Mesenchymal stem cell (in vitro differentiated cells and primary cell): ENCODE results near the gene CCDC68.

ENCODE experiments used
- DNase-seq: peaks from one replicate; pipeline ENCODE4 v3.0.0-alpha.2; 2013
- H2AFZ ChIP-seq: one replicate; pipeline ENCODE4 v1.6.1; 2013; ENCODE audit warnings: low read depth, mild to moderate bottlenecking, control low read depth, inconsistent platforms, low read length, moderate library complexity
- H2AK5ac ChIP-seq: 2 replicates; pipeline ENCODE4 v1.6.1; 2013; ENCODE audit warnings: low read length, moderate library complexity, mild to moderate bottlenecking, inconsistent platforms; ENCODE audit not compliant: severe bottlenecking
- H2BK120ac ChIP-seq: one replicate; pipeline ENCODE4 v1.6.1; 2013; ENCODE audit warnings: low read depth, mild to moderate bottlenecking, inconsistent platforms, low read length, moderate library complexity
- H2BK12ac ChIP-seq, 2 experiments: one replicate each; pipeline ENCODE4 v1.6.1; 2013; ENCODE audit warnings: inconsistent platforms in 2 of 2, low read length in 2 of 2, mild to moderate bottlenecking in 2 of 2, moderate library complexity in 2 of 2, control low read depth in 1 of 2
- H2BK15ac ChIP-seq: one replicate; pipeline ENCODE4 v1.6.1; 2013; ENCODE audit warnings: mild to moderate bottlenecking, low read depth, inconsistent platforms; ENCODE audit not compliant: poor library complexity, severe bottlenecking
- H2BK5ac ChIP-seq: 2 replicates; pipeline ENCODE4 v1.6.1; 2013; ENCODE audit warnings: low read depth, mild to moderate bottlenecking, low read length, control low read depth, inconsistent platforms; ENCODE audit not compliant: poor library complexity, severe bottlenecking
- H3K14ac ChIP-seq, 2 experiments: one replicate each; pipeline ENCODE4 v1.6.1; 2013; ENCODE audit warnings: inconsistent platforms in 2 of 2, low read length in 2 of 2, control low read depth in 1 of 2, mild to moderate bottlenecking in 1 of 2, moderate library complexity in 1 of 2
- H3K18ac ChIP-seq, 2 experiments: one replicate each; pipeline ENCODE4 v1.6.1; 2013; ENCODE audit warnings: inconsistent platforms in 2 of 2, low read length in 2 of 2, control low read depth in 1 of 2, low read depth in 1 of 2, mild to moderate bottlenecking in 1 of 2
- H3K23ac ChIP-seq, 2 experiments: one replicate each; pipeline ENCODE4 v1.6.1; 2013; ENCODE audit warnings: inconsistent platforms in 2 of 2, low read length in 2 of 2, mild to moderate bottlenecking in 2 of 2, moderate library complexity in 2 of 2, control low read depth in 1 of 2
- H3K27ac ChIP-seq: 2 replicates; pipeline ENCODE4 v1.5.1; 2013; ENCODE audit warnings: mild to moderate bottlenecking, moderate library complexity, low read length, control low read depth, inconsistent platforms; ENCODE audit not compliant: poor library complexity, severe bottlenecking
- H3K27me3 ChIP-seq, 2 experiments: 2 replicates each; pipeline versions ENCODE4 v1.6.1 to v1.7.0; 2013; ENCODE audit warnings: low read length in 2 of 2, mild to moderate bottlenecking in 2 of 2, moderate library complexity in 2 of 2, control low read depth in 1 of 2, inconsistent platforms in 1 of 2; ENCODE audit not compliant: control insufficient read depth in 1 of 2, insufficient read depth in 1 of 2
- H3K36me3 ChIP-seq, 2 experiments: 2 replicates each; pipeline versions ENCODE4 v1.6.1 to v1.7.0; 2013; ENCODE audit warnings: low read length in 2 of 2, control low read depth in 1 of 2, inconsistent platforms in 1 of 2, low read depth in 1 of 2, mild to moderate bottlenecking in 1 of 2; ENCODE audit not compliant: insufficient read depth in 2 of 2, control insufficient read depth in 1 of 2
- H3K4ac ChIP-seq, 2 experiments: one replicate each; pipeline ENCODE4 v1.6.1; 2013; ENCODE audit warnings: inconsistent platforms in 2 of 2, low read length in 2 of 2, mild to moderate bottlenecking in 2 of 2, moderate library complexity in 2 of 2, control low read depth in 1 of 2, low read depth in 1 of 2
- H3K4me1 ChIP-seq: 2 replicates; pipeline ENCODE4 v1.6.1; 2013; ENCODE audit warnings: low read depth, low read length, control low read depth; ENCODE audit not compliant: control insufficient read depth, insufficient read depth
- H3K4me2 ChIP-seq: 2 replicates; pipeline ENCODE4 v1.6.1; 2013; ENCODE audit warnings: low read length, mild to moderate bottlenecking, inconsistent platforms; ENCODE audit not compliant: poor library complexity, severe bottlenecking
- H3K4me3 ChIP-seq, 2 experiments: 2 replicates each; pipeline versions ENCODE4 v1.5.1 to v1.7.0; 2013; ENCODE audit warnings: low read length in 2 of 2, mild to moderate bottlenecking in 2 of 2, control low read depth in 1 of 2, low read depth in 1 of 2; ENCODE audit not compliant: insufficient read depth in 1 of 2
- H3K79me1 ChIP-seq: replicated peaks from 2 replicates; pipeline ENCODE4 v1.6.1; 2013; ENCODE audit warnings: mild to moderate bottlenecking, control low read depth, low read length, inconsistent platforms; ENCODE audit not compliant: poor library complexity, severe bottlenecking
- H3K9ac ChIP-seq: 2 replicates; pipeline ENCODE4 v1.7.0; 2013; ENCODE audit warnings: mild to moderate bottlenecking, low read length, moderate library complexity
- H3K9me3 ChIP-seq: 2 replicates; pipeline ENCODE4 v1.7.0; 2013; ENCODE audit warnings: mild to moderate bottlenecking, low read length; ENCODE audit not compliant: control insufficient read depth
- H4K8ac ChIP-seq: one replicate; pipeline ENCODE4 v1.6.1; 2013; ENCODE audit warnings: inconsistent platforms, mild to moderate bottlenecking, low read length, moderate library complexity
- H4K91ac ChIP-seq: one replicate; pipeline ENCODE4 v1.6.1; 2013; ENCODE audit warnings: mild to moderate bottlenecking, low read length, inconsistent platforms
- WGBS: methylation state at CpG from one replicate; pipeline ENCODE4 v1.1.7; 2013; ENCODE audit warnings: mixed read lengths; 5-methylcytosine and 5-hydroxymethylcytosine counted together

The CCDC68 gene

GRCh38 chr18:54949588-54949987, 9.7 kb downstream of the CCDC68 start:
- no peak for DNase-seq
- H3K23ac ChIP-seq: peak overlapping the region in 1 of 2 experiments; percentile 19
- no peak overlapping the region for H2BK5ac ChIP-seq
- H3K4me1 ChIP-seq: peaks cover 2% of the 10 kb centered on the region
- no peak overlapping the region for H2AFZ ChIP-seq
- H3K18ac ChIP-seq: peak overlapping the region; percentile 17 to 44
- H3K27me3 ChIP-seq: no peaks in the 10 kb centered on the region
- peak overlapping the region in 1 of 2 experiments; percentile 62 for H3K14ac ChIP-seq
- no peak overlapping the region for H2BK15ac ChIP-seq
- H4K91ac ChIP-seq: peak overlapping the region; percentile 30
- no peak overlapping the region for H3K4me3 ChIP-seq
- H3K36me3 ChIP-seq: no peaks in the 10 kb centered on the region
- H3K27ac ChIP-seq: no peak overlapping the region
- H2AK5ac ChIP-seq: no peak overlapping the region
- H3K9me3 ChIP-seq: no peaks in the 10 kb centered on the region
- WGBS: 90% methylated on average over 3 of the region's 3 CpGs
- no peak overlapping the region for H2BK120ac ChIP-seq
- H2BK12ac ChIP-seq: peak overlapping the region; percentile 80 to 94
- H4K8ac ChIP-seq: peak overlapping the region; percentile 66
- H3K9ac ChIP-seq: no peak overlapping the region
- H3K4ac ChIP-seq: peak overlapping the region; percentile 5 to 39
- H3K4me2 ChIP-seq: no peak overlapping the region
- no peaks in the 10 kb centered on the region for H3K79me1 ChIP-seq

DNA sequence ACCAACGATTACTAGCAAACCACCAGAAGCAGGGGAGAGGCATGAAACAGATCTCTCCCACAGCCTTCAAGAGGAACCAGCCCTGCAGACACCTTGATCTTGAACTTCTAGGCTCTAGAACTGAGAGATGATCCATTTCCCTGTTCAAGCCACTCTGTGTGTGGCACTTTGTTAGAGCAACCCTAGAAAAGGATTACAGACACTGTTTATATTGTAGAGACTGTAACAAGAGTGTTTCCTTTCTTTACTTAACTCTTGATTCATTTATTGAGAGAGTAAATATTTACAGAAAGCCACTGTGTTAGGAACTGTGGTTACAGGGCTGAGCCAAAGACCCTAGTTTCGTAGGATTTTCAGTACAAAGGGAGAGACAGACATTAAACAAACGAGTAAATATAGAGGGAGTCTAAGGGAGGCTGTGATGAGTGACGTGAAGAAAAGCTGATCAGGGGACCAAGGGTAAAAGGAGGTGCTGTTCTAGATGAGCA, 10.9 kb downstream of the CCDC68 start:
- no peak overlapping the region for H2AFZ ChIP-seq
- H2BK120ac ChIP-seq: peak overlapping the region; percentile 39
- no peak overlapping the region for H2BK15ac ChIP-seq
- no peak overlapping the region for H3K23ac ChIP-seq
- H3K4me1 ChIP-seq: peaks cover 2% of the 10 kb centered on the region
- H4K91ac ChIP-seq: no peak overlapping the region
- no peak overlapping the region for H3K4me2 ChIP-seq
- H2BK12ac ChIP-seq: peak overlapping the region; percentile 14 to 82
- 29% methylated on average over 4 of the region's 4 CpGs for WGBS
- no peaks in the 10 kb centered on the region for H3K79me1 ChIP-seq
- H3K36me3 ChIP-seq: no peaks in the 10 kb centered on the region
- H4K8ac ChIP-seq: no peak overlapping the region
- no peak overlapping the region for H3K9ac ChIP-seq
- H3K4me3 ChIP-seq: no peak overlapping the region
- no peak overlapping the region for H3K27ac ChIP-seq
- no peaks in the 10 kb centered on the region for H3K9me3 ChIP-seq
- peak overlapping the region; percentile 5 to 40 for H3K4ac ChIP-seq
- H2AK5ac ChIP-seq: no peak overlapping the region
- peak; percentile 80 for DNase-seq
- no peak overlapping the region for H3K14ac ChIP-seq
- H2BK5ac ChIP-seq: no peak overlapping the region
- H3K27me3 ChIP-seq: no peaks in the 10 kb centered on the region
- H3K18ac ChIP-seq: peak overlapping the region; percentile 10 to 90

- H2BK120ac ChIP-seq: peak overlapping the region; percentile 76
- H3K27ac ChIP-seq: no peak overlapping the region
- 82% methylated on average over 1 of the region's 1 CpG for WGBS
These were observed 12.2 kb downstream of the CCDC68 start for GRCh38 chr18:54947091-54947490.

GRCh38 chr18:54946149-54946581, 13.1 kb downstream of the CCDC68 start:
- Histone ChIP-seq H3K4me2 (no peak overlapping the region), H4K8ac (peak overlapping the region; percentile 19), H3K4me3 (peak overlapping the region in 1 of 2 experiments; percentile 75), H2BK15ac (no peak overlapping the region), H3K4ac (peak overlapping the region; percentile 79 to 91), H2AK5ac (no peak overlapping the region), H3K18ac (peak overlapping the region; percentile 56 to 66), H3K4me1 (peaks cover 2% of the 10 kb centered on the region), H3K27ac (no peak overlapping the region), H3K79me1 (no peaks in the 10 kb centered on the region), H3K27me3 (no peaks in the 10 kb centered on the region), H2AFZ (no peak overlapping the region), H2BK5ac (no peak overlapping the region), H3K23ac (no peak overlapping the region), H3K36me3 (no peaks in the 10 kb centered on the region), H2BK120ac (no peak overlapping the region), H2BK12ac (peak overlapping the region in 1 of 2 experiments; percentile 56), H3K14ac (peak overlapping the region in 1 of 2 experiments; percentile 41), H4K91ac (peak overlapping the region; percentile 19), H3K9me3 (no peaks in the 10 kb centered on the region), H3K9ac (peak overlapping the region; percentile 86)
- DNase-seq: peak; percentile 56
- WGBS: 51% methylated on average over 5 of the region's 7 CpGs

More at GRCh38 chr18:54947091-54947490, 12.2 kb downstream of the CCDC68 start:
- peak overlapping the region in 1 of 2 experiments; percentile 56 for H2BK12ac ChIP-seq
- no peak overlapping the region for H2AK5ac ChIP-seq
- no peak overlapping the region for H3K9ac ChIP-seq
- no peak overlapping the region for H2BK5ac ChIP-seq
- no peak overlapping the region for H3K4me3 ChIP-seq
- no peak overlapping the region for H3K14ac ChIP-seq
- no peaks in the 10 kb centered on the region for H3K36me3 ChIP-seq
- H2BK15ac ChIP-seq: peak overlapping the region; percentile 98
- peak overlapping the region; percentile 46 to 72 for H3K18ac ChIP-seq
- H3K4ac ChIP-seq: peak overlapping the region in 1 of 2 experiments; percentile 40
- no peaks in the 10 kb centered on the region for H3K79me1 ChIP-seq
- H3K9me3 ChIP-seq: no peaks in the 10 kb centered on the region
- no peak overlapping the region for H3K4me2 ChIP-seq
- peaks cover 2% of the 10 kb centered on the region for H3K4me1 ChIP-seq
- H2AFZ ChIP-seq: no peak overlapping the region
- H4K91ac ChIP-seq: peak overlapping the region; percentile 39
- peak overlapping the region; percentile 59 for H4K8ac ChIP-seq
- DNase-seq: no peak
- no peak overlapping the region for H3K23ac ChIP-seq
- H3K27me3 ChIP-seq: no peaks in the 10 kb centered on the region
